ENCODE measurements around the gene KBTBD12.

Gene KBTBD12

GRCh38 chr3:127949446-127950055, 34.5 kb downstream of the KBTBD12 start:
- intact Hi-C loops (cut with DNase I; ENCODE audit: low total_unique reads) = no loop called here
- no peak for DNase-seq
- no peaks in the 10 kb centered on the region for H3K9me3 ChIP-seq
- peaks cover 0 to 15% (median 14%) of the 10 kb centered on the region in 4 donors for H3K4me1 ChIP-seq
- H3K4me3 ChIP-seq = no peak overlapping the region
- H3K27ac ChIP-seq = no peak overlapping the region
- peaks cover 0 to 5% (median 0%) of the 10 kb centered on the region in 3 donors for H3K36me3 ChIP-seq
- no peak for TF ChIP-seq CTCF (IDR thresholded peaks at IDR 0.05)
- H3K27me3 ChIP-seq = no peaks in the 10 kb centered on the region

- intact Hi-C loops (cut with DNase I; ENCODE audit: low total_unique reads) = no loop called here
- TF ChIP-seq CTCF (IDR thresholded peaks at IDR 0.05) = no peak
- peaks cover 0 to 5% (median 0%) of the 10 kb centered on the region in 3 donors for H3K36me3 ChIP-seq
These were observed 36.2 kb downstream of the KBTBD12 start for GRCh38 chr3:127951276-127951675.

GRCh38 chr3:127953091-127954035, 38.3 kb downstream of the KBTBD12 start:
- TF ChIP-seq CTCF (IDR thresholded peaks at IDR 0.05) = no peak
- H3K36me3 ChIP-seq = no peaks in the 10 kb centered on the region
- no peak overlapping the region for H3K4me3 ChIP-seq
- no peak for DNase-seq
- intact Hi-C loops (cut with DNase I; ENCODE audit: low total_unique reads) = no loop called here
- H3K9me3 ChIP-seq = no peaks in the 10 kb centered on the region
- H3K27me3 ChIP-seq = no peaks in the 10 kb centered on the region
- peaks cover 0 to 28% (median 17%) of the 10 kb centered on the region in 4 donors for H3K4me1 ChIP-seq
- peak overlapping the region; percentile 53 to 67 for H3K27ac ChIP-seq

More at GRCh38 chr3:127951276-127951675, 36.2 kb downstream of the KBTBD12 start:
- Histone ChIP-seq H3K4me3 (no peak overlapping the region), H3K27me3 (no peaks in the 10 kb centered on the region), H3K9me3 (no peaks in the 10 kb centered on the region), H3K4me1 (peaks cover 0 to 28% (median 17%) of the 10 kb centered on the region in 4 donors), H3K27ac (no peak overlapping the region)
- no peak for DNase-seq

- Histone ChIP-seq H3K9me3 (no peaks in the 10 kb centered on the region), H3K27me3 (no peaks in the 10 kb centered on the region), H3K4me1 (peaks cover 0 to 28% (median 17%) of the 10 kb centered on the region in 4 donors), H3K4me3 (no peak overlapping the region), H3K27ac (peak overlapping the region; percentile 43 to 67), H3K36me3 (no peaks in the 10 kb centered on the region)
- no peak for TF ChIP-seq CTCF (IDR thresholded peaks at IDR 0.05)
- DNase-seq = peak; percentile 24 to 85
- intact Hi-C loops (cut with DNase I; ENCODE audit: low total_unique reads) = loop anchor here (5.0 kb wide), 1 partner anchor 132 kb away; the partner anchor contains the start of gene MGLL
These were observed 39.6 kb downstream of the KBTBD12 start for GRCh38 chr3:127954640-127955039.

GRCh38 chr3:127955728-127956127, 40.7 kb downstream of the KBTBD12 start:
- H3K36me3 ChIP-seq = no peaks in the 10 kb centered on the region
- H3K9me3 ChIP-seq = no peaks in the 10 kb centered on the region
- intact Hi-C loops (cut with DNase I; ENCODE audit: low total_unique reads) = loop anchor here (5.0 kb wide), 1 partner anchor 133 kb away; the partner anchor contains the start of gene MGLL
- DNase-seq = no peak
- H3K4me3 ChIP-seq = no peak overlapping the region
- TF ChIP-seq CTCF (IDR thresholded peaks at IDR 0.05) = no peak
- no peaks in the 10 kb centered on the region for H3K27me3 ChIP-seq
- H3K27ac ChIP-seq = peak overlapping the region; percentile 43 to 67
- peaks cover 0 to 28% (median 17%) of the 10 kb centered on the region in 4 donors for H3K4me1 ChIP-seq
